ENCODE results near the gene DARS1. TPM values are rescaled to one million over a fixed set of nuclear protein-coding genes. Genes with fewer than 3 reads are reported as not detected.

DARS1 gene
- 83.6 TPM for total RNA-seq

GRCh38 chr2:135985018-135985825 is at the start of gene DARS1:
TSS of gene DARS1 (minus strand) at chr2:135985626. CDS start at chr2:135985468, 158 bp downstream.
- DNase-seq (ENCODE audit: low spot score), result peak; percentile 95

DNA sequence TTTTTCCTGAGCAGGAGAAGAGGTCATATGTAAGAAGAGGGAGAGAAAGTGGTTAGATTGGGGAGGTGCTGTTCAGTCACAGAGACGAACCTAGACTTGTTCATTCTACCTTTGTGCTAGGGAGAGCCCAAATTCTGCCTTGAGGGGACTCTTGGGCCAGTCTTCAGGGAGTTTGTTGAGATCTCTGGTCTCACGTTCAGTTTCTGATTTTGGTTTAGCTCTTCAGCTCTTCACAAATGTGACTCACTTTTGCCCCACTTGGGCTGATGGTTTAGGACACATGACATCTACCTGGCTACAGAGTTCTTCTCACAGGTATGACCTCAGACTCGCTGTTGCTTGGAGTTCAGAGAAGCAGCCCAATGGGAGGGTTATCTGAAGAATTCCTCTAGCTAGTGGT is 49.2 kb upstream of the DARS1 start:
- no peak for DNase-seq (ENCODE audit: low spot score)

DNA sequence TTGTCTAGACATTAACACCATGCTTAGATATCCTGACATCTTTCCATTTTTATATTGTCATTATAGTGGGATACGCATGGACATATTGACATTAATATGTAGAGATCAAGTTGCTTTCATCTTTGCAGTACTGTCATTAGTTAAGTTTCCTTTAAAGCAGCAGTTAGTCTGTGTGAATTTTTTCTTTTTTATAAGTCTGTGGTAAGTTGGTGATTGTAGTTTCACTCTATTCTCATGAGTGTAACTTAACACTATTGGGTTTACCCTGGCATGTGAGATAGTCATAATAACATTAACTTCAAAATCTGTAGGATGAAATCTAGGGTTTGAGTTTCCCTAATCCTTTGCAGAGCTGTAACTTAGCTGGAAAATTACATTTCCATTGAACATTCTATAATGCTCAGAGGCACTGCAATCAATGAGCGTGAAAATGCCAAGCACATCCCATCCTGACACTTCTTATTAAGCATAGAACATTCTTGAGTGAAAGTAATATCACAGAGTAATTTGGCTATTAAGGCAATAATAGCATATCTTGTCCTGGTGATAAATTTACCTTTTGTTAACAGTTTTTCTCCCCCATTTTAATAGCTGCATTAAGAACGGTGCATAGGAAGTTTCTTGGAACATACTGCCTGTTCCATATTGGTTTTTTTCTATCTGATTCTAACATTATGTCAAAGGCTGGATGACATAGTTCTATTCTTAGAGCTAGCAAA is 47.5 kb upstream of the DARS1 start:
- DNase-seq (ENCODE audit: low spot score), result no peak

GRCh38 chr2:136032192-136032591 is 46.8 kb upstream of the DARS1 start:
- DNase-seq (ENCODE audit: low spot score), result no peak

DNA sequence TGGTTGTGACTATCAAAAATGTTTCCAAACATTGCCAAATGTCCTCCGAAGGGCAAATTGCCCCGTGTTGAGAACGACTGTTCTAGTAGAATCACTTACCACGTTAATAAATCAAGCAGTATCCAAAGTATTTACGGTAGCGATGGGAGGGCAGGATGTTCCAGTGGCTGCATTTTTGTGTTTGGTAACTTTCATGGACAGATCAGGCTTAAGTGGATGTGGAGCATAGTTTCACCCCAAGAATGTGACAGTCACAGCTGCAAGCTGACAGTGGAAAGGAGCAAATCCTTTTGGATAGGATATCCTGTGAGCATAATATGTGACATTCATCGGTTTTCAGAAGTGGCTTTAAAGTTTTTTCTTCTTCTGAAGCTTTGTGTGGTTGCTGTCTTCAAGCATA is 46.3 kb upstream of the DARS1 start:
- no peak for DNase-seq (ENCODE audit: low spot score)

DNA sequence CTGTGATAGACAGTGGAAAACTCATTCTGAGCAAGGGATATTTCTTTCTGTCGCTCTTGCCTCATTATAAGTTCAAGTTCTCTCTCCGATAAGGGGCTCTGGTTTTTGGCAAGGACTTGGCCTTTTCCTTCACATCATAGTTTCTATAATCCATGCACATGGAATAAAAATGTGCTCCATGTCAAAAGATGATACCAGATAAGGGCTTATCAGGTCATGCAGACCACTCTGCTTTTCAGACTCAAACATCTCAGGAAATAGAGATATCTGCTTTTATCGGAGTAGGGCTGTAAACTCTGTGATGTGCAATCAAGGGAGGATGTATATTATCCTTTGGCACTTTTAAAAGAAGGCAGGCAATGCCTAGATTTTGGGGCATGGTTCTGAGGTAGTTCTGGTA is 45.0 kb upstream of the DARS1 start:
- DNase-seq (ENCODE audit: low spot score), result no peak

DNA sequence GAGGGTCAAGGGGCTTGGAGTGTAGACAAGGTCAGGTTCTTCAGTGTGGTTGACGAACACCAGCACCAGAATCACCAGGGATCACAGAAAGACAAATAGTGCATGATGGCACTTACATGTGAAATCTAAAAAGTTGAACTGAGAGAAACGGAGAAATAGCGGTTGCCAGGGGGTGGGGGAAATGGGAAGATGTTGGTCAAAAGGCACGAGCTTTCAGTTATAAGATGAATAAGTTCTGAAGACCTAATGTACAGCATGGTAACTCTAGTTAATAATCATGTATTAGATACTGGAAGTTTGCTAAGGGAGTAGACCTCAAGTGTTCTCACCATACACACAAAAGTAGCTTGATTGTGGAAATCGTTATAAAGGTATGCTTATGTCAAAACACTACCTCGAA is 43.7 kb upstream of the DARS1 start:
- DNase-seq (ENCODE audit: low spot score), result no peak

- no peak for DNase-seq (ENCODE audit: low spot score)
These were observed 42.6 kb upstream of the DARS1 start for GRCh38 chr2:136028001-136028400.

- DNase-seq (ENCODE audit: low spot score), result no peak
These were observed 41.7 kb upstream of the DARS1 start for GRCh38 chr2:136027112-136027511.

DNA sequence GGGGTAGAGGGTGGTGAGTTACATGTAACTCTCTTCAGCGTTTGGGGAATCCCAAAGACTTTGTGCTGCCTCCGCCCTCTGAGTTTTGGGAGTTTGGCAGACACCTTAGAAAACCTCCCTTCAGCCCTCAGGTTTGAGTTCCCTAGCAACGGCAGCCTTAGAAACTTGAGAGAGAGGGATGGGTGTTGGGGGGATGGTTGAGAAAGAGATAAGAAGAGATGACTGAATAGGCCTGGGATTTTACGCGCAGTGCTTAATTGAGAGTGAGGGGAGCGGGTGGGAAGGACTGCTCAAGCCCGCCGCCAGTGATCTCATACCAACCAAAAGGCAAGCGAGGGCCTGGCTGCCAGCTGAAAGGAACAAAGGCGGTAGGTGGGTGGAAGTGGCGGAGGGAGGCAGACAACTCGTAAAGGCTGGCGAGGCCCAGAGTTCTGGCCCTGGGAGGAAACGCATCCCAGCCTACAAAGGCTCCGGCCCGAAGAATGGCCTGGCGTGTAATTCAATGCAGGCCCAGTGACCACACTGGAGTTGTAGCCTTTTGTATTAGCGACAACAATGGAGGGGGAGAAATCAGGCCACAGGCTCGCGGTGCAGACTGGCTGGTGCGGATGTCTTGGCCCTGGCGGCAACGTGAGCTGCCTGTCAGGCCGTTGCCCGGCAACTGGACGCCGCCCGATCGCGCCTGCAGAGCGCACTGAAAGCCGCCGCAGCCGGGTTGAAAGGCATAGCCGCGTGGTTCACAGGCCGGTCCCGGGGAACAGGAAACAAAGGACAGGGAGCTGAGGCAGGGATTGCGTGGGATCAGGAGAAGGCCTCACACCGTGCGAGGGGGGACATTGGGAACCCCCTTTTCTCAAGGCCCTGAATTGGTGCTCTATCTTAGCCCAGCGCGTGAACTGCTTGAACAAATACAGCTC is 39.9 kb upstream of the DARS1 start:
- peak; percentile 73 for DNase-seq (ENCODE audit: low spot score)

DNA sequence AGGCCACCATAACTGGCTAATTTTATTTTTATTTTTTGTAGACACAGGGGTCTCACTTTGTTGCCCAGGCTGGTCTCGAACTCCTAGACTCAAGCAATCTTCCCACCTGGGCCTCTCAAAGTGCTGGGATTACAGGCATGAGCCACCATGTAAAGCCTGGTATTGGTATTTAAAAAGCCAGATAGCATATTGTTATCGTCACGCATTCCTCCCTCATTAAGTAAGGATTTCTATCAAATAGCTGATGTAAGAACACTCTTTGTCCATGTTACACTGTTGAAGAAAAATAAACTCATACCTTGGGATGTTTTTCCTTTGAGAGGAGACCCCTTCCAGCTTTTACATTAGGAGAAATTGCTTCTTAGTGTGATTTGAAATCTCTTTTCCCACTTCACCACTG is 39.2 kb upstream of the DARS1 start:
- no peak for DNase-seq (ENCODE audit: low spot score)

DNA sequence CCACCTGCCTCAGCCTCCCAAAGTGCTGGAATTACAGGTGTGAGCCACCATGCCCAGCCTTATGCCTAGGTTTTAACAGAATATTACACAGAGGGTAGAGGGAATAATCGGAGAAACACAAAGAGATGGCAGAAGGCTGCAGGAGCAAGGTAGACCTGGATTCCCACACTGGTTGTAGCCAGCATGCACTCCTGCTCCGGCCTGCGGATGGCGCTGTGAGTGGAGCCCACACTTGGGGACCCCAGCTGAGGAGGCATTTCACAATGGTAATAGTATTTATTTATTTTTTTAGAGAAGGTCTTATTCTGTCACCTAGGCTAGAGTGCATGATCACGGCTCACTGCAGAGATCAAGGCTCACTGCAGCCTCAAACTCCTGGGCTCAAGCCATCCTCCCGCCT is 38.8 kb upstream of the DARS1 start:
- DNase-seq (ENCODE audit: low spot score), result no peak

DNA sequence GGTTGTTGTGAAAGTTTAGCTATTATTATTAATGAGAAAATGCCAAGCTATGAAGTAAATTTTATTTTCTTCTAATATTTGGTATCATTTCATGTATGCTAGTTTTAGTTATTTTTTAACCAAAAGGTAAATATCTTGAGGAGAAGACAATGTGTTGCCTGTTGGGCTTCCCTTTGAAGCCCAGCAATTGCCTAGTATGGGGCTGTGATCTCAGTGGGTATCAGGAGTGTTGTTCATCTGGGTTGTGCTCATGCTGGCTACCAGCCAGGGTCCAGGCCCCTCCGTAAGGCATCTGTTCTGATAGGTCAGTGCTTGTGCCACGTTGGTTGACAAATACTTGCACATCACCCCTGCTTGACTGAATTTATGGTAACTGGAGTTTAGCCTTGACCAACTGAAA is 38.0 kb upstream of the DARS1 start:
- no peak for DNase-seq (ENCODE audit: low spot score)

DNA sequence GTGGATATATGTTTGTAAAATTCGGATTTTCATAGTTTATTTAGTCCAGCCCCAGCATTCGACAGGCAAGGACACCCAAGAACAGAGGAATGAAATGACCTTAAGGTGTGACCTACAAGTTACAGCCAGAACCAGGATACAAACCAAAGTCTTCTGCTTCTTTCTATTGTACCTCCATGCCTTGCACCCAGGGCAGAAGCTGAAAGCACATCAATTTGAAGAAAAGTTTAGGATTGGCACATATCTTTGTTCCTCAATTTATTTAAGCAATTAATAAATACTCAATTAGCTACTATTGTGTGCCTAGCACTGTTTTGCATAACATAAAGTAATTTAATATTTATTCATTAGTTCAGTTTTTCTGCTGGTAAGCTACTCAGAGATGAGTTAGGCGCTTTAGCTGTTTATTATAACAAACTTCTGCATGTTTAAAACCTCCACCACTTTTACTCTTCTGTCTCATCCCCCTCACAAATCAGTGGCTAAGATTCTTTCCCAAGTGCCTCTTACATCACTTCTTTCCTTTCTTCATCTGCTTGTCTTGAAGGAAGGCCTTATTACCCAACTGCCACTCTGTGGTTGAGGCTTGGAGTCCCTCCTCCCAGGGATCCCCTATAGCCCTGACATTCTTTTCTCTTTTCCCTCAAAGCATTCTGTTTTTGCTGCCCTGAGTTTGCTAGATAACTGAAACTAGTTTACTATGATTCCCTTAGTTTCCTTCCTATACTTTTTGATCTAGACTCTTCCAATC is 37.1 kb upstream of the DARS1 start:
- DNase-seq (ENCODE audit: low spot score), result no peak

DNA sequence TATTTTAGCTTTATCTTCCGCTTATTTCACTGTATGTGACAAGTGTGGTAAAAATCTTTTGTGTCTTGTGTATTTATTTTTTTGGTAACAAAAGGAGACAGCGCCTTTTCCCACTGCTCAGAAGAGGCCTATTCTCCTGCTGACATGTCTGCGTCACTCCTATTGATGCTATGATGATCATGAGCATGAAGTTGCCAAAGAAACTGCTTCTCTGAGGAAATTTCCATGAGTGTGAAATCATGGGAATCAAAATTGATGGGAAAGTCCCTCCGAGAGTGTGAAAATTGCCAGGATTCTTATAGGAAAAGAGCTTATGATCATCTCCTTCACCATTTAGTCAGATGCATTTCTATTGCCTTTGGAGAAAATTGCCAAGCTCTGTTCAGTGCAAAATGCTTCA is 36.5 kb upstream of the DARS1 start:
- no peak for DNase-seq (ENCODE audit: low spot score)

DNA sequence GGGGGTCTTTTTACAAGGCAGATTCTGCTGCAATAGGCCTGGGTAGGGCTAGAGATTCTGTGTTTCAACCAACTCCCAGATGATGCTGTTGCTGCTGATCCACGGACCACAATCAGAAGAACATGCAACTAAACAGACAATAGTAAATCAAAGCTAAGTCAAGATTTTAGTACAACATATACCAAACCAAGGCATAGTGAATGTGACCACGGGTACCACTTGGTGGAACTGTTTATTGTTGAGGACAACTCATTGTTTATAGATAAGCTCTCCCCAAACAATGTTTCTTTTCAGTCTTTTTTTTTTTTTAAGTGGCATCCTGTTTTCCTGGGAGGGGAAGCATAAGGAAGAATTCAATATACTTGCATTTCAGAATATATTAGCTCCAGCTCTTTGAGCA is 36.0 kb upstream of the DARS1 start:
- DNase-seq (ENCODE audit: low spot score), result no peak

GRCh38 chr2:136020831-136021230 is 35.4 kb upstream of the DARS1 start:
- no peak for DNase-seq (ENCODE audit: low spot score)

- DNase-seq (ENCODE audit: low spot score), result peak; percentile 52
These were observed 34.4 kb upstream of the DARS1 start for GRCh38 chr2:136019825-136020224.

DNA sequence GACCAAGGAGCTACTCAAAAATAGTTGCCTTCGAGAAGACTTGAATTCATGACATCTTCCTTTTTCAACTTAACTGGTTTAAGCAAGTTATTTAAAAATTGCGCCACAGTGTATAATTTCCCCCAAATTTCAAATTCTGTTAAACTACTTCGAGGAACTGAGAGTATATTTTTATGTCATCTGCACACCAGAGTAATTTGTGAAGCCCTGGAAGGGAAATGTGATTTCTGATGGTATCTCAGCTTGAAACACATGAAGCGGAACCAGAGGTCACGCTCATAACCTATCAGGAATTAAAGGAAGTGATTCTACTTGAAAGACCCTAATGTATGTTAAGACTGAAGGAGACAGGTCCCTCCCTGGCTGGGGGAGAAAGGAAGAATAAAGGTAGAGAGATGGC is 33.9 kb upstream of the DARS1 start:
- DNase-seq (ENCODE audit: low spot score), result no peak

DNA sequence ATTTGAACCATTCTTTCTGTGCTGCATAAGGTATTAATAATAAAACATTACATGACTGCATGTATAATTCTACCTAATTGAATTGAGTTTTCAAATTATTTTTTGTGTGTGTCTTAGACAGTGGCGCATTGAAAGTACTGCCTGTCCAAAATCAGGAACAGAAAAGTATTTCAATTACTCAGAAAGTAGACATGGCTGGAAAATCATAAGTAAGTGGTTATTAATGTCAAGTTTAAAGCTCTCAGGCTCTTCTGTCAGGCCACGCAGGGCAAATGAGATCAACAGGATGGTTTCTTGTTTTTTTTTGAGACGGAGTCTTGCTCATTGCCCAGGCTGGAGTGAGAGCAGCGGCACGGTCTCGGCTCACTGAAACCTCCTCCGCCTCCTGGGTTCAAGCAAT is 32.4 kb upstream of the DARS1 start:
- DNase-seq (ENCODE audit: low spot score), result no peak

GRCh38 chr2:136016836-136017235 is 31.4 kb upstream of the DARS1 start:
- DNase-seq (ENCODE audit: low spot score), result no peak

- DNase-seq (ENCODE audit: low spot score), result no peak
These were observed 31.0 kb upstream of the DARS1 start for GRCh38 chr2:136016427-136016826.
